AG09319 (cell line): ENCODE results near the gene ZNF853.

Experiments used
- DNase-seq: peaks from one replicate; pipeline ENCODE4 v3.0.0-alpha.2; 2010; ENCODE audit warnings: low read depth; ENCODE audit errors: extremely low read depth
- TF ChIP-seq, protein P1 (sequence below): IDR thresholded peaks from 2 replicates; pipeline ENCODE4 v1.5.1; 2011; ENCODE audit warnings: low read depth, mild to moderate bottlenecking, inconsistent platforms, low read length, moderate library complexity

Gene ZNF853

DNA sequence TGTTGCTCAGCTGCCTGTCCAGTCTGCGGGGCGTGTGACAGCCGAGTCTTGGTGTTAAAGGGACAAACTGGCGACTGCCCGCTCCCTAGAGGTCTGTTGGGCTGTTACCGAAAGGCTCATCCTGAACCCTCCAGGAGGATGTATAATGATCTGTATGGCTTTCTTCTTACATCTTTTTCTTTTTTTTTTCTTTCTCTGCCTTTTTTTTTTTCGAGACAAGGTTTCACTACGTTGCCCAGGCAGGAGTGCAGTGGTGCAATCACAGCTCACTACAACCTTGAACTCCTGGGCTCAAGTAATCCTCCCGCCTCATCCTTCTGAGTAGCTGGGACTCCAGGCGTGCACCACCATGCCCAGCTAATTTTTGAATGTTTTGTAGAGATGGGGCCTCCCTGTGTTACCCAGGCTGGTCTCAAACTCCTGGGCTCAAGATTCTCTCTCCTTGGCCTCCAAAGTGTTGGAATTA lies 24.7 kb upstream of the ZNF853 start:
- DNase-seq: no peak
- TF ChIP-seq, protein P1, sequence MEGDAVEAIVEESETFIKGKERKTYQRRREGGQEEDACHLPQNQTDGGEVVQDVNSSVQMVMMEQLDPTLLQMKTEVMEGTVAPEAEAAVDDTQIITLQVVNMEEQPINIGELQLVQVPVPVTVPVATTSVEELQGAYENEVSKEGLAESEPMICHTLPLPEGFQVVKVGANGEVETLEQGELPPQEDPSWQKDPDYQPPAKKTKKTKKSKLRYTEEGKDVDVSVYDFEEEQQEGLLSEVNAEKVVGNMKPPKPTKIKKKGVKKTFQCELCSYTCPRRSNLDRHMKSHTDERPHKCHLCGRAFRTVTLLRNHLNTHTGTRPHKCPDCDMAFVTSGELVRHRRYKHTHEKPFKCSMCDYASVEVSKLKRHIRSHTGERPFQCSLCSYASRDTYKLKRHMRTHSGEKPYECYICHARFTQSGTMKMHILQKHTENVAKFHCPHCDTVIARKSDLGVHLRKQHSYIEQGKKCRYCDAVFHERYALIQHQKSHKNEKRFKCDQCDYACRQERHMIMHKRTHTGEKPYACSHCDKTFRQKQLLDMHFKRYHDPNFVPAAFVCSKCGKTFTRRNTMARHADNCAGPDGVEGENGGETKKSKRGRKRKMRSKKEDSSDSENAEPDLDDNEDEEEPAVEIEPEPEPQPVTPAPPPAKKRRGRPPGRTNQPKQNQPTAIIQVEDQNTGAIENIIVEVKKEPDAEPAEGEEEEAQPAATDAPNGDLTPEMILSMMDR: no peak

DNA sequence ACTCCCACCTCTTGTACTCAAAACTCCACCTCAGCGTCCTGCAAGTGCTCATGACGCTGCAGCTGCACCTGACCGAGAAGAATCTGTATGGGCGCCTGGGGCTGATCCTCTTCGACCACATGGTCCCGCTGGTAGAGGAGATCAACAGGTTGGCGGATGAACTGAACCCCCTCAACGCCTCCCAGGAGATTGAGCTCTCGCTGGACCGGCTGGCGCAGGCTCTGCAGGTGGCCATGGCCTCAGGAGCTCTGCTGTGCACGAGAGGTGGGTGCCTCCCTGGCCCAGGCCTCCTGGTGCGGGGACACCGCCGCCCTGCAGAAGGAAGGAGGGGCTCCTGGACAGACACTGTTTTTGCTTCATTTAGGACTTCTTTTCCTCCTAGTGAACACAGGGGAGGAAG lies 15.3 kb upstream of the ZNF853 start:
- no peak for DNase-seq
- TF ChIP-seq, protein P1: no peak

DNA sequence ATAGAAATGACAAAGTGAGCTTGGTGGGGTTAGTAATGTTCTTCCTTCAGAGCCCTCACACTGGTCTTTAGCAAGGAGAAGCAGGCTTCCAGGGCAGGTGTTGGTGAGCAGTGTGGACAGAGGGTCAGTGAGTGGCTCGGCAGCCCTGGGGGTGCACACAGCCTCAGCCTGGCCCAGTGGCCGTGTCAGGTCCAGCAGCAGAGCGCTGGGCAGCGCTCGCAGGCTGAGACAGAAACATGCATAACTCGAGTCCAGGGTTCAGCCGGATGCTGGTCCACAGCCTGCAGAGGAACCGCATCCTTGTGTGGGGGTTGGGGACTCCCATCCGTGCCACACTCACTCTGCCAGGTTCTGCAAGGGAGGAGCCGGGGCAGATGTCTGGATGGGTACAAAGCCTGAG lies 11.0 kb upstream of the ZNF853 start:
- DNase-seq: no peak
- TF ChIP-seq, protein P1: no peak

DNA sequence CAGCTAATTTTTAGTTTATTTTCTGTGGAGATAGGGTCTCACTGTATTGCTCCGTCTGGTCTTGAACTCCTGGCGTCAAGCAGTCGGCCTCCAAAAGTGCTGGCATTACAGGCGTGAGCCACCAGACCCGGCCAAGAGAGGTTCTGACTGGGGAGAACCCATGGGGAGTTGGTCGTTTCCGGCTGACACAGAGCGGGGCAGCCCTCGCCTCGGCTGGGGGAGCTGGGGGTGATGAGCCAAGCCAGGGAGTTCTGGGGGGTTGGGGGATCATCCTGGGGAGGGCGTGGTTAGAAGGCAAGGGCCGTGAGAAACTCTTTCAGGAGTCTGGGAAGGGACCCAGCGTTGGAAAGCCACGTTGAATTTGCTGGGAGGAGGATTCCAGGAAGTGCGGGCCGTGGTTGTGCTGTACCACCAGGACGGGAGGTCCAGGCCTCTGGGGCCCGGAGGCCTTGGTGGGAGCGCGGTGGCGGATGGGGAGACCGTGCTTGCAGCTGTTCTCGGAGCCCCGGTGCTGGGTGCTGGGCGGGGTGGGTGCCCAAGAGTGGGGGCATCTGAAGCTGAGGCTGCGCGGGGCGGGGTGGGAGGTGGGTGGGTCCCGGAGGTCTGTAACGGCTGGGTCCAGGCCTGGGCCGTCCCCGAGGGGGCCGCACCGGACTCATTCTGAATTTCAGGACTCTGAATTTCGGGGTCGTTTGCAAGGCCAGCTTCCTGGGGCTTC lies 8.4 kb upstream of the ZNF853 start:
- no peak for DNase-seq
- TF ChIP-seq, protein P1: no peak

DNA sequence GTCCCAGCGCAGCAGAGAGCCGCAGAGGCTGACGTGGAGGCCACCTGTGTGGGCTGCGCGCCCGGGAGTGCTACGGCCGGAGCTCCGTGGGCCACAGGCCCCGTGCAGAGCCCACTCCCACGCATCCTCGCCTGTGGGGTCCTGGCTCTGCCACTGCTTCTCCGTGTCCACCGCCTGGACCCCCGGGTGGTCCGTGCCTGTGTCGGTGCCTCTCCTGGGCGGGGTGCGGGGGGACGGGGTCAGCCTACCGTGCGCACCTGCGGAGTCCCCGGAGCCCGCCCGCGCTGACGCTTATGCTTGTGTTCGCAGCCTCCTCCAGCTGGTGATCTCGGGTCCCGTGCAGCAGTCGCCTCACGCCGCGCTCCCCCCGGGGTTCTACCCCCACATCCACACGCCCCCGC lies 7.8 kb upstream of the ZNF853 start:
- no peak for DNase-seq
- TF ChIP-seq, protein P1: no peak

DNA sequence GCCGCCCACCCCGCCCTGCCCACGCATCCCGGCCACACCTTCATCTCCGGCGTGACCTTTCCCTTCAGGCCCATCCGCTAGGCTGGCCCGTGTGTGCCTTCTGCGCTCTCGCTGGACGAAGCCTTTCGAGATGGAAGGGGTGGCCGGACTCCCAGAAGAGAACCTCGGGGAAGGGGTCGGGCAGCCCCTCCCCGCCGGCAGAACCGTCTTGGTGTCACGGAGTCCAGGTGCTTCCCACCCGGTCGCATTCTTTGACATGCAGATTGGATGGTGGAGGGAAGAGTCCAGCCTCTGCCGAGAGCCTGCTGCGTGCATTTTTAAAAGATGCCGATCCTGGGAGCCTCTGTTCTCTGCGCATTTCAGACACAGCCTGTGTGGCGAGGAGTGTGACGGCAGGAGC lies 7.3 kb upstream of the ZNF853 start:
- TF ChIP-seq, protein P1: no peak
- no peak for DNase-seq

DNA sequence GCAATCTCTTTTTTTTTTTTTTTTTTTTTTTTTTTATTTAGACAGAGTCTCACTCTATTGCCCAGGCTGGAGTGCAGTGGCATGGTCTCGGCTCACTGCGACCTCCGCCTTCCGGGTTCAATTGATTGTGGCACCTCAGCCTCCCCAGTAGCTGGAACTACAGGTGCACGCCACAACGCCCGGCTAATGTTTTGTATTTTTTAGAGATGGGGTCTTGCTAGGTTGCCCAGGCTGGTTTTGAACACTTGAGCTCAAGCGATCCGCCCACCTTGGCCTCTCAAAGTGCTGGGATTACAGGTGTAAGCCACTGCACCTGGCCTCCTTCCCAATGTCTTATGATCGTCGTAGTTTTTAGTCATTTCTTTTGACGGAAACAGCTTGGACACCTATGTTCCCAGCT lies 6.6 kb upstream of the ZNF853 start:
- no peak for DNase-seq
- TF ChIP-seq, protein P1: no peak
